ENCODE data around the gene ZNF236.
A peak's percentile ranks its signal among the peaks of the same experiment; 100 is the strongest.
"Not testable (repeated sequence)": the region's sequence is repeated elsewhere in the genome, so short reads cannot be mapped to it uniquely, and the experiment has no call there.

ZNF236 gene

DNA sequence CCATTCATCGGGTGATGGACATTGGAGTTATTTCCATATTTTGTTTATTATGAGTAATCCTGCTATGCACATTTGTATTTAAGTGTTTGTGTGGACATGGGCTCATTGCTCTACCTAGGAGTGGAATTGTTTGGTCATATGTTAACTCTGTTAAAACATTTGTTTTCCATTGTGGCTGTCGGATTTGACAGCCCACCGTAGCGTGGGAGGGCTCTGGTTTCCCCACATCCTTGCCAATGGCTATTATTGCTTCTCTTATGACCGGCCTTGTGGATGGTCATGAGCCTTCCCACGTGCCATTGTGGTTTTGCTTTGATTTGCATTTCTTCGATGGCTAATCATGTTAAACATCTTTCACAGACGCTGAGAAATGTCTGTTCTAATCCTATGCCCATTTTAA, 92.0 kb downstream of the ZNF236 start:
- DNase-seq: no peak

DNA sequence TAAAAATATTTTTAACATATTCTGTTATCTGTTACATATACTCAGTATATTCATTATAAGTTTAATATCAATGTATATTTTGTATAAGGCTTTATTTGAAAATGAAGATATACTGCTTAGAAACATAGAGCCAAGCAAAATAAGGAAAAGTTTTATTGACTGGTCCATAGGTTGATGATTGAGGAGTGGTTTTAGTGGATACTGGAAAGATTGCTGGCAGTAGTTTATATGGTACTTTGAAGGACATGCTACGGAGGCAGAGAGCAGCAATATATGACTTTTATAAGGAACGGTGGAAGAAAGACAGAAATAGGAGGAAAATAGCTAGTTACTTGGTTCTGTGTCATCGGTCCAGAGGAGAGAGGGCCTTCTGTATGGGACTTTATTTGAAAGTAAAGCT, 92.4 kb downstream of the ZNF236 start:
- DNase-seq: no peak

DNA sequence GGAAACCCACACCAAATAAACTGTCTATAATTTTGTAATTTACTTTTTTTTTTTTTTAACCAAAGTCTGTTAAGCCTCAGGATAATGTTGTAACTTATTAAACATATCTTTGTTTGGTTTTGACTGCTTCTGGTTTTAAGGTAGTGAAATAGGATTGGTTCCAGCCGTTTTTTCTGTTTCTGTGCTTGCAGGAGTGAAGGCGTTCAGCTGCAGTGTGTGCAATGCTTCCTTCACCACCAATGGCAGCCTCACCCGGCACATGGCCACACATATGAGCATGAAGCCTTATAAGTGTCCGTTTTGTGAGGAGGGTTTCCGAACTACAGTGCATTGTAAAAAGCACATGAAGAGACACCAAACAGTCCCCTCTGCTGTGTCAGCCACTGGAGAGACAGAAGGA, 93.1 kb downstream of the ZNF236 start:
- DNase-seq: no peak

DNA sequence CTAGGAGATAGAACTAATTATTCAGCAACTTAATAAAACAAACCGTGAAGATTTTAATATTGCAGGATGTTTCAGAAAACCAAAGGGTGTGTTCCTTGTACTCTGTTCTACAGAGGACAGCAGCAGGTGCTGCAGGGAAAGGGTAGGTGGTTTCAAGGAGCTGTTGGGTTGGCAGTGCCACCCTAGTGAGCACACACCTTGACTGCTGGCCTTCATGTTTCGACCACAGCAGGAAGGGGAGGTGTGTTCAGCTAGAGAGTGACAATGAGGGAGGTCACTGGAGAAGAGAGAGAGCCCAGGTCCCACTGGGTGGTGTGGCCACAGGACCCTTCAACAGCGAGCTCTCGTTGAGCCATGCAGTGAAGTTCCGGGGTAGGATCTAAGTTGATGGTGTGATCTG, 98.6 kb downstream of the ZNF236 start:
- no peak for DNase-seq

DNA sequence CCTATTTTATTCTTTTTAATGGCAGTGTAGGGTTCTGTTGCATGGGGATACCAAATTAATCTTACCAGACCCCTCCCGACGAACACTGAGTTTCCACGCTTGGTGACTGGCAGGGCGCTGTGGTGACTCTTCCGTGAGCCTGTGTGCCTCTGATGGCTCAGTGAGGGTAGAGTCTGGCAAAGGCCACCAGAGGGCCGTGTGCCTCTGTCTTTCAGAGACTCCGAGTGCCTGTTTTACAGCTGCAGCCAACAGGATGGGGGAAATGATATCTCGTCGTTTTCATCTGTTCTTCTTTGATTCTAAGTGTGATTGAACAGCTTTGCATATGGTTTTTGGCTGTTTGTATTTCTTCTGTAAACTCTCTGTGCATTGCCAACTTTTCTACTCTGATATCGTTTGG, 99.8 kb downstream of the ZNF236 start:
- DNase-seq: peak in 1 of 2 donors; percentile 73

DNA sequence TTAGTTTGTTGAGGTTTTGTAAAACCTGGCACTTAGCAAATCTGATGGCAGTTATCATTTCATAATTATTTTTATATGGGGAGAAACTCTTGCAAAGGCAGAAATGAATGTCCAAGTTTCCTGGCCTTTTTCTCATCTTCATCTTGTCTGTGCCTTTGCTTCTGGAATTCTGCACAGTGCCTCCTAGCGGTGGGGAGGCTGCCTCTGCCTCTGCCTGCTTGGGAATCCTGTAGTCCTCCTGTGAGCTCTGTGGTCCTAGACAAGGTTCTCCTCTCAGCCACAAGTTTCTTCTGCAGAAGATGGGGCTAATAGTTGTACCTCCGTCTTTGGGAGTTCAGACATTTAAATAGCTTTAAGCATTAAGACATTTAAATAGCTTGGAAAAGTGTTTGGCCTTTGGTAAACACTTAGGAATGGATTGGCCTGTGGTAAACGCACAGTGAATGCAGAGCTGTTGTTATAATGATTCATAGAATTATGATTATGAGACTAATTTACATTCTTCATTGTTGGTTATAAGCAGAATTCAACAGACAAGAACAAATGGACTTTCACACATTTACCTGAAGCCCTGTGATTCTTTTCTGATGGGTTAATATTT, 101.2 kb downstream of the ZNF236 start:
- DNase-seq: no peak

DNA sequence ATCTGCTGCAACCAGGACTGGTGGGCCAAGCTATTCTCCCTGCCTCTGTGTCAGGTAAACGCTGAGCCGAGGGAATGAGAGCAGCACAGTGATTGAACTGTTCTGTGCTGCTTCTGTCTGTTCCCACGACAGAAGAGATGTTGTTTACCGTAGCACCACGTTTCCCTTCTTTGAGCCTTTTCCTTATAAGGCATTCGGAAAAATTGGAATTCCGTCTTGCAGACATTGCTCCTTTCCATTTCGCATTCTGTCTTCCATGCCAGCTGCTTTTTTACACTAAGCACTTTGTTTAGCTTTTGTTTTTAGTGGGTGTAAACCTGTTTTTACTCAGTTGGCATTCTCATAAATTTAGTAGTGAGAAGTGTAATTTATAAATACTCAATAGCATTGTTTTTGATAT, 103.1 kb downstream of the ZNF236 start:
- DNase-seq: no peak

DNA sequence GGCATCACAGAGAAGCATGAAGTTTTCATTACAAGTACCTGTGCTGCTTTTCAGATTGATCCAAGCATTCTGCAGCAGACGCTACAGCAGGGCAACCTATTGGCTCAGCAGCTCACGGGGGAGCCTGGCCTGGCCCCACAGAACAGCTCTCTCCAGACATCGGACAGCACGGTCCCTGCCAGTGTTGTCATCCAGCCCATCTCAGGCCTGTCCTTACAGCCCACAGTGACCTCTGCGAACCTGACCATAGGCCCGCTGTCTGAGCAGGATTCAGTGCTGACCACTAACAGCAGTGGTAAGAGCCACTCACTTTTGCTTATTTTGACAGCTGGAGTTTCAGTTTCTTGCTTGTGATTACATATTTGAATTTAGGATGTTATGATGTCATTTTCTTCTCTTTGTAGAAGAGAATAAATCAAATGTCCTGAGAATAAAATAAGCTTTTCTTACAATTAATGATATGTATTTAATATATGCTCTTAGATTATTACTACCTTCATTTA, 104.9 kb downstream of the ZNF236 start:
- DNase-seq: no peak

DNA sequence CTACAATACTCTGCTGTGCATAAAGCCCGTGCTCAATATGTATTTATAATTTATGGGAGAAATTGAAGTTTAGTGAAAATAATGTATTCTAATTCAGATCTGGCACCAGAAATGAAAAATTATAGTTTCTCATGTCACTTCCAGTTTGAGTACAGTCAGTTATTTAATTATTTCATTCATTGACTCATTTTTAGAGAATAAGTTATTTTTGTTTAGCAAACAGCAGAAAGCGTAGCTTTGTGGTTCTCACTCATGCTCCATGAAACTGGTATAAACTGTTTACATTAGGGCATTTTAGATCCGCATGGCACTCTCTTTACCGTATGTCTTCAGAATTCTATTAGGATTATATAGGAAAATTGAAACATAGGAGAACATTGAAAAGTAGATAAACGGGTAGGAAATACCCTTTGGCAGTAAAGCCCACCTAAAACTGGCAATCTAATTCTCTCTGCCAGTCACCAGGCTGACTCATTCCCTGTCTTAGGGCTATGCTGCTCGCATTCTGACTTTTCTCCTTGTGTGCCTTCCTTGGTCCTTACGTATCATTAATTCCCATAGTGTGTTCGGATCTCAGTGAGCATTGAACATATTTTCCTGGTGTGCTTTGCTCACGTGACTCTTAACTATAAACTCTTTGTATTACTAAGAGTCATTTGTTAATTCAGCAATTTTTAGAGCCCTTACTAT, 106.0 kb downstream of the ZNF236 start:
- DNase-seq: no peak

DNA sequence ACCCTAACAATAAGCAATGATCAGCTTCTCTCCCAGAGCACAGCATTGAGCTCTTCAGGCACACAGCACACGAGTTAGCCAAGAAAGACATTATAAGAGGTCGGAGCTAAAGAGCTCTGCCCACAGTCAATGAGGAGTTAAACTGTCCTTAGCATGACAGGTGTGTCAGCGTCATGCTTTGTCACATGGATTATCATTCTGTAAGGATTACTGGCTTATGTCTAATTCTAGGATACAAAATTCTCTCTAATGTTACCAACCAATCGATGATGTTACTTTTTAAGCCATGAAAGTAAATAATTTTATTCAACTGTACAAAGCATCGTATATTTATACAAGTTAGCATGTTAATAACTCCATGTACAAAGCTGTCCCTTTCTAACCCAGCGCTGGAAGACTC, 108.8 kb downstream of the ZNF236 start:
- no peak for DNase-seq

DNA sequence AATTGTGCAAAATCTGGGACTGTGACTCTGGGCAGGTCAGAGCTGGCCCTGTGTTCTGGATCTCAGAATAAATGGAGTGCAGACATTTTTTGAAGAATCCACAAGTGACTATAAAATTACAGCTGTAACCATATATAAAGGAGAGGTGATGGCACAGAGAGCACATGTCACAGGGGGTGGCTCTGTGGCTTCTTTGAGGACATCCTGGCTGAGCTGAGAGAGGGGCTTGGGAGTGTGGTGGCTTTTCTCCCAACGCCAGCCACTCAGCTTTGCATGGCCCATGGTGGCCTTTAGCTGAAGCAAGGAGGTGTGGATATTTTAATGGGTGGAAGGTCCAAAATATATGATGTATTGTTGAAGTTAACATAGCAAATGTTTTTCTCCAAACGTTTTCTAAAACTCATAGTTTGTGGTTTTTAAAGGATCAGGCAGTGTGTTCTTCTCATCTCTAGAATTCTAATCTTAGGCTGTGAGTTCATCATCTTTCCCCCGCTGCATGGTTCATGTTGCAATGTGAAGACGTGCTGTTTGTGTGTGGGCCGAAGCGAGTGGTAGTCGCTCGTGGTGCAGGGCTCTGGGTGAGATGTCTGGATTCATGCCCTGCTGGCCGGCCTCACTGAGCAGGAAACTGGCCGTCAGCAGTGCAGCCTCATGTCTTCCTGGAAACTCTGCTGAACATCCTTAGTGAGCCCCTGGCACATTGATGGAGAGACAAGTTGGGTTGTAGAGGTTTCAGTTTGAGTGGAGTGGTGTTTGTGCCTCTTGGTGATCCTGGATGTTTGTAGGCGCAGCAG, 109.9 kb downstream of the ZNF236 start:
- no peak for DNase-seq

DNA sequence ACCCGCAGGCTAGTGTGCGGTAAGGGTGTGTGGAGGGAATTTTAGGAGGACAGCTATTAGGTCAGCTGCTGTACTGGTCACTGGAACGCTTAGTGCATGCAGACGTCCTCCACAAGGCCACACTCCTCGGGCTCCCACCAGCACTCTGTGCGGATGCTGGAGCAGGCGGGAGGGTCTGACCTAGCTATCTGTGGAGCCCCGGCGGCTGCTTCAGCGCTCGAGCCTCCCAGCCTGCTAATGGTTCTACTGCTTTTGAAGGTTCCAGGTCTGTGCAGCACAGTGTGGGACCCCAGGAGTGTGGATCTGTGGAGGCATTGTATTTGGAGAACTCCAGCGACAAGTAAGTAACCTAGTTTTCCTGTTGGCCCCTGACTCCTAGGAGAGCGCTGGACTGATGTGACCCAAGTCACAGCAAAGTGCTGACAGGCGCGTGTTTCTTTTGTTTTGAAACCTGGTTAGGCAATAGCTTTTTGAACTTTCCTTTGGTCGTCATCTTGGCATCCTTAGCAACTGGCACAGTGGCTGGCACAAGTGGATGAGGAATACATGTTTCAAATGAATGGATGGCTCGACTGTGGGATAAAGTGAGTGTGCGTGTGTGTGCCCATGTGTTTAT, 113.5 kb downstream of the ZNF236 start:
- no peak for DNase-seq

DNA sequence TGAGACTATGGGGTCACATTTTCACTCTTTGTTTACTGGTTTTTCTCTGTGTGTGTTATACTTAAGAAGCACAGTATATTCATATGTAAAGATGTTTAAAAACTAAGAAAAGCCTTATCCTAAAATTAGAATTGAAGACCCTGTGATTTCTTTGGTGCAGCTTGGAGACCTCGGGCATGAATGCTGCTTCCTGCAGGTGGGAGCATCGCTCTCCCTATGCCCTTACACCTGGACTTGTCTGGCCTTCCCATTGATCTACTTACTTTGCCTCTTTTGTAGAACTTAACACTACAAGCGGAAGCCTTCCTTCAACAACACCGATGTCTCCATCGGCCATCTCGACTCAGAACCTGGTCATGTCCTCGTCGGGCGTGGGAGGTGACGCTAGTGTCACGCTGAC, 114.5 kb downstream of the ZNF236 start:
- no peak for DNase-seq

DNA sequence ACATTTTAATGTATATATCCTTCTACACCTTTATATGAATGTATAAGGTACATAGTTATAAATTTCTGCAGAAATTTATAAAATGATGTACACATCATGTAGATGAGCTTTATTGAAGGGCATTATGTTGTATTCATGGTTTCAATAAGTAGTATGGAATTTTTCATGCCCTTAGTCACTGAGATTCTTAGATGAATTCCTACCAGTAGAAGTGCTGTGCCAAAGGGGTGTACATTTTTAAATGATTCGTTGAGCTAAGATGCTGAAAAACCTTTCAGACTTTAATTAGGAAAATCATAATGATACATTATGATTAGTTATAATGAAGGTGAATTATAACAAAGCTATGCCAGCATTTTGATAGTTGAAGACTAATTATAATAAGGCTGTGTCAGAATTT, 115.2 kb downstream of the ZNF236 start:
- DNase-seq: no peak

DNA sequence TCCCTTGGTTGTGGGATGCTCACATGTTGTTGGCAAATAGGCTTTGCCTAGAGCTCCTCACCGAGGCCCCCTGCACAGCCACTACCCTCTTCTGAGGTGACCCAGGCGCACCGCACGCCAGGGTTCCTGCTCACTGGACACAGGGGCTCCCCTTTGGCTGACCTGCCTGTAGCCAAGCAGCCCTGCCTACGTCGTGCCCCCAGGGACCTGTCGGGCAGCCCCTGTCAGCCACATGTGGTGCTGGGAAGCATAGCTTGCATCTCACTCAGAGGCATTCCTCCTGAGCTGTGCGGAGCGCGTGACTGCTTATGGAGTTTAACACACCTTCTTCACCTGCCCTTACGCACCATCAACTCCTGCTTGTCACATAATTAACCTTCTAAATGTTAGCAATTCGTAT, 116.3 kb downstream of the ZNF236 start:
- DNase-seq: no peak

DNA sequence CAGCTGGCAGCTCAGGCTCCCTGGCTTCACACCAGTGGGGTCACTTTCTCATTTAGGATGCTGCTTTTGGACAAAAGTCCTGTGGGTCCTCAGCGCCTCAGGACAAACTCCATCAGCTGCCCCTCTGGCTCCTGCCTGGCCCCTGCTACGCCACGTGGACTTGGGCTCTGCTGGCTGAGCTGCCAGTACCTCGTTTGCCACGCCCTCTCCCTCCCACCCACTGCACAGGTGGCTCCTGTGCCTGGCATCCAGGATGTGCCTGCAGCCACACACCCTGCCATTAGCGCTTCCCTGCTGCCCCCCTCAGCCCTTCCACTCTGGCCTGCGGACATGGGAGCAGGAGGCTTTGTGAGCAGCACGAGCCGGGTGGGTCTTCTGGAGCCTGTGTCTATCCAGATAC, 118.9 kb downstream of the ZNF236 start:
- DNase-seq: no peak

DNA sequence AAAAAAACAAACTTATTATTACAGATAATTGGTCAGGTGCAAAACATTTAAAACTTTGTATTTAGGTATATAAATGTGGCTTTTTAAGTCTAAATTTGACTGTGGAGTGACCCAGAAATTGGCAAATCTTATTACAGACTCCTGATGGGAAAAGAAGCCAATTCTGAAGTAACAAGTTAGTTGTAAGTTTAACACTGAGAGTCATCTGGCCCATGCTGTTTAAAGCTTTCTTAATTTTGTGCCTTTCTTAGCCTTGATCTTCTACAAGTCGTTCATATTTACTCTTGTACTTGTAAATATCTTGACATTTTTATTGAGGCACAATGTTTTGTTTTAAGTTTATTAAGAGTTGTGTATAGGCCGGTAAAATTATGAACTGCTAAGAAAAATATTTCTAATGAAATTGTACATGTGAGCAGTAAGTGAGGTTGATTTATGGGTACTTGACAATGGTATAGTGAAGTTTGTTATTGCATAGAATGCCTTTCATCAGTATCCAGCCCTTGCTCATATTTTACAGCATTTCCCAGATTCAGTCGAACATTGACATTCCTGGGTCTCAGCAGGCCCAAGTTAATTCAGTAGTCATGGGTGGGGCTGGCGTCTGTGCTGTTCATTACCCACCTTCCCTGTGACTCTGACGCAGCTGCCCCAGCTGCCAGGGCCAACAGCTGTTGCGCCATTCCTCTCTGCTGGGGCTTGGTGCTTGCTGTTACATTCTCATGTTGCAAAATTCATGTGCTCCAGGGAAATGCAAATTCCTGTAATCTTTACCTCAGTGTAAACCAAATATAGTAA, 121.4 kb downstream of the ZNF236 start:
- no peak for DNase-seq

DNA sequence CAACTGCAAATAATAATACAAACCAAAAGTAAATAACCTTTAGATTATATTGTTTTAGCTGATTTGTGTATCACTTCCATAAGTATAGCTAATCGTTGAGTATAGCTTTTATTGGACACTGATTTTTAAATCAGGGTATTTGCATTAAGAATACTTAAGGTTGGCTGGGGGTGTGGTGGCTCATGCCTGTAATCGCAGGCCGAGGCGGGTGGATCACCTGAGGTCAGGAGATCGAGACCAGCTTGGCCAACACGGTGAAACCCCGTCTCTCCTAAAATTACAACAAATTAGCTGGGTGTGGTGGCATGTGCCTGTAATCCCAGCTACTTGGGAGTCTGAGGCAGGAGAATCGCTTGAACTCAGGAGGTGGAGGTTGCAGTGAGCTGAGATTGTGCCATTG, 122.0 kb downstream of the ZNF236 start:
- DNase-seq: not testable (repeated sequence)

DNA sequence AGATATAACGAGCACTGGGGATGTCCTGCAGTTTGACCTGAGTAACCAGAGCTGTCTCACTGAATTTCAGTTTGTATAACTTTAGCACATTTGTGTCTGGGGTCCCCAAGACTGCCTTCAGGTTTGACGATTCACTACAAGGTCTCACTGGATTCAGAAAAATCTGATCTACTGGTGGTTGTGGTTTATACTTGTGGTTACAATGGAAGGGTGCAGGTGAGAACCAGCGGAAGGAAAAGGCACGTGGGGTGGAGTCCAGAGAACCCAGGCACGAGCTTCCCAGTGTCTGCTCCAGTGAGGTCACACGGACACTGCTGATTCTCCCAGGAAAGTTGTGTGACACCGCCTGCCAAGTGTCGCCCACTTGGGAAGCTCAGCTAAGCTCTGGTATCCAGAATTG, 126.0 kb downstream of the ZNF236 start:
- no peak for DNase-seq

DNA sequence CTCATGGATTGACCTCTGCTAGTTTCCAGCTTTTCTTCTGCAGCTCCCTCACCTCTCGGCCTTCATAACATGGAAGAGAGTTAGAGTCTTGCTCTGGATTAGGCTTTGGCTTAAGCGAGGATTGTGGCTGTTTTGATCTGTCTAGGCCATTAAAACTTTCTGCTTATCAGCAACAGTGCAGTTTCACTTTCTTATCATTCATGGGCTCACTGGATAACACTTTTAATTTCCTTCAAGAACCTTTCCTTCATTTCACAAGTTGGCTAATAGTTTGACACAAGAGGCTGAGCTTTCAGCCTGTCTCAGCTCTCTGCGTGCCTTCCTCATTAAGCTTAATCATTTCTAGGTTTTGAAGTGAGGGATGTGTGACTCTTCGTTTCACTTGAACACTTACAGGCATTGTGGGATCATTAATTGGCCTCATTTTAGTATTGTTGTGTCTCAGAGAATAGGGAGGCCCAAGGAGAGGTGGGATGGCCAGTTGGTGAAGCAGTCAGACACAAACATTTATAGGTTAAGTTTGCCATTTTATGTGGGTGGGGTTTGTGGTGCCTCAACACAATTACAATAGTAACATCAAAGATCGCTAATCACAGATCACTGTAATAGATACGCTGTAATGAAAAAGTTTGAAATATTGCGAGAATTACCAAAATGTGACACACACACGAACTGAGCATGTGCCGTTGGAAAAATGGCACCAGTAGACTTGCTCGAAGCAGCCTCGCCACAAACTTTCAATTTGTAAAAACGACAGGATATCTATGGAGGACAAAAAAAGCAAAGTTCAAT, 129.3 kb downstream of the ZNF236 start:
- no peak for DNase-seq

DNA sequence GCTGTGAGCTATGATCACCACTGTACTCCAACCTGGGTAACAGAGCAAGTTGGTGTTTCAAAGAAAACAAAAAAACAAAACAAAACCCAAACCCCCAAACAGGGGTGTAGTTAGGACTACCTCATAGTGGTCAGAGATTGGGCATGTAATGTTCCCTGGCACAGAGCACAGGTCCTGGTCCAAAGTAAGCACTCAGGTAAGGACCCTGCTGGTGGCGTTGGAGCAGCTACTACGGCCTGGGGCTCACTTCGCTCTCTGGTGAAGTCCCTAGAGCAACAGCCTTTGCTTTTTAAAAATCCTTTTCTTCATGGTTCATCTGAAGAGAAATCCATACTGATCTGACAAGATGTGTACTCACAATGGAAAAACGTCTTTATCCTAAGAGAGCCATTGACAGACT, 130.4 kb downstream of the ZNF236 start:
- DNase-seq: no peak

DNA sequence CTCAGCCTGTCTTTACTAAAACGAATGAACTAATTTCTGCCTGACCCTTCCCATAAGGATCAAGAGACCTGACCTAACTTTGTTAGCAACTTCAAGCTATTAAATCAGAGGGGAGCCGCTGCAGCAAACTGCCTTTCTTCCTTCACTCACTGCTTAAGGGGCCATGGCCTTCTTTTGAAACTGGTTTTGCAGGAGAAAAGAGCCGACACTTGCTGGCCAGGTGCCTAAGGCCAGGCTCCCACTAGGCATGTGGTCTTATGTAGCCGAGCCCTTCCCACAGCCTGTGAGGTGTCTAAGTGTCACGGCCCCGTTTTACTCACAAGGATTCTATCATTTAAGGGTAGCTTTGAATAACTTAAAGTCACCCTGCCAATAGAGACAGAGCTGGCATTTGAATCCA, 130.8 kb downstream of the ZNF236 start:
- no peak for DNase-seq

All from bone marrow (tissue), 2 donors.